OCI-LY1 (cell line): ENCODE results near the gene UVSSA.

Experiments used
- CTCF ChIP-seq: fragments of 200-600 bp; sonication (generic), shearing (Covaris generic); IDR thresholded peaks from 2 replicates; pipeline ENCODE4 v1.5.1; 2017; ENCODE audit warnings: mild to moderate bottlenecking, antibody characterized with exemption, low read length, moderate library complexity, mixed read lengths
- EZH2 ChIP-seq: fragments of 200-600 bp; sonication (generic), shearing (Covaris generic); IDR thresholded peaks from 2 replicates; pipeline ENCODE4 v1.8.0; 2017; ENCODE audit warnings: borderline replicate concordance, mixed run types, mild to moderate bottlenecking, antibody characterized with exemption, low read length, moderate library complexity, mixed read lengths

GRCh38 chr4:1373892-1374705, 27.1 kb downstream of the UVSSA start:
- TF ChIP-seq EZH2: no peak
- TF ChIP-seq CTCF: no peak
